IPS-20b (cell line): ENCODE measurements around the gene OR2V1.
"Not testable (repeated sequence)": the region's sequence is repeated elsewhere in the genome, so short reads cannot be mapped to it uniquely, and the experiment has no call there.

Experiments
- H3K27ac ChIP-seq: one replicate; pipeline ENCODE4 v1.5.1; 2013; ENCODE audit warnings: low read length
- H3K27me3 ChIP-seq: 2 replicates; pipeline ENCODE4 v1.6.1; 2013; ENCODE audit warnings: mild to moderate bottlenecking, low read length, inconsistent platforms; ENCODE audit not compliant: insufficient read depth
- H3K36me3 ChIP-seq: 2 replicates; pipeline ENCODE4 v1.6.1; 2013; ENCODE audit warnings: low read depth, mild to moderate bottlenecking, inconsistent platforms, low read length, moderate library complexity; ENCODE audit not compliant: insufficient read depth
- H3K4me1 ChIP-seq: 2 replicates; pipeline ENCODE4 v1.6.1; 2013; ENCODE audit warnings: mild to moderate bottlenecking, control low read depth, inconsistent platforms, low read length, moderate library complexity; ENCODE audit not compliant: insufficient read depth
- H3K4me3 ChIP-seq: 2 replicates; pipeline ENCODE4 v1.5.1; 2013; ENCODE audit warnings: mild to moderate bottlenecking, low read length, inconsistent platforms
- H3K9ac ChIP-seq: 2 replicates; pipeline ENCODE4 v1.6.1; 2013; ENCODE audit warnings: low read depth, mild to moderate bottlenecking, inconsistent platforms, low read length, moderate library complexity
- H3K9me3 ChIP-seq: 2 replicates; pipeline ENCODE4 v1.6.1; 2013; ENCODE audit warnings: mild to moderate bottlenecking, low read depth, low read length, inconsistent platforms; ENCODE audit not compliant: insufficient read depth

Gene OR2V1

GRCh38 chr5:181136361-181136955, 5.5 kb upstream of the OR2V1 start:
- H3K27me3 ChIP-seq = no peaks in the 10 kb centered on the region; the same call in 1 of the 2 replicates
- H3K9me3 ChIP-seq = no peaks in the 10 kb centered on the region
- no peaks in the 10 kb centered on the region for H3K36me3 ChIP-seq
- no peak overlapping the region for H3K4me3 ChIP-seq
- no peak overlapping the region for H3K9ac ChIP-seq
- no peaks in the 10 kb centered on the region for H3K4me1 ChIP-seq
- no peak overlapping the region for H3K27ac ChIP-seq

- no peak overlapping the region for H3K27ac ChIP-seq
- no peak overlapping the region for H3K4me3 ChIP-seq
- no peaks in the 10 kb centered on the region for H3K36me3 ChIP-seq
- H3K9ac ChIP-seq = no peak overlapping the region
- peaks cover 5% of the 10 kb centered on the region; the same call in 1 of the 2 replicates for H3K27me3 ChIP-seq
- H3K4me1 ChIP-seq = no peaks in the 10 kb centered on the region
- H3K9me3 ChIP-seq = no peaks in the 10 kb centered on the region
Observed at GRCh38 chr5:181134259-181134658, 3.3 kb upstream of the OR2V1 start.

GRCh38 chr5:181133610-181134231, 2.8 kb upstream of the OR2V1 start:
- Histone ChIP-seq H3K4me3 (no peak overlapping the region), H3K27ac (no peak overlapping the region), H3K4me1 (no peaks in the 10 kb centered on the region), H3K36me3 (no peaks in the 10 kb centered on the region), H3K9me3 (no peaks in the 10 kb centered on the region), H3K27me3 (peaks cover 6% of the 10 kb centered on the region; the same call in 1 of the 2 replicates), H3K9ac (no peak overlapping the region)

DNA sequence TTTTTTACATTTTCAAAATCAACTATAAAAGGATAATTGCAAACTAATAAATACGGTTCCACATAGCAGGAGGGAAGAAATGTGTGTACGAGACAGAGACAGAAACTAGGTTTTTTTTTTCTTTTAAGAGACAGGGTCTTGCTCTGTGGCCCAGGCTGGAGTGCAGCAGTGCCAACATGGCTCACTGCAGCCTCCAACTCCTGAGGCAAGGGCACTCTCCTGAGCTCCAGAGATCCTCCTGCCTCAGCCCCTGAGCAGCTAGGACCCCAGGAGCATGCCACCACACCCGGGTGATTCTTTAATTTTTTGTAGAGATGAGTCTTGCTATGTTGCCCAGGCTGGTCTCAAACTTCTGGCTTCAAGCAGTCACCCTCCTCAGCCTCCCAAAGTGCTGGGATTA, 2.1 kb upstream of the OR2V1 start:
- Histone ChIP-seq H3K27ac (no peak overlapping the region), H3K9me3 (no peaks in the 10 kb centered on the region), H3K4me3 (no peak overlapping the region), H3K4me1 (no peaks in the 10 kb centered on the region), H3K27me3 (peaks cover 9% of the 10 kb centered on the region; the same call in 1 of the 2 replicates), H3K9ac (no peak overlapping the region), H3K36me3 (no peaks in the 10 kb centered on the region)

DNA sequence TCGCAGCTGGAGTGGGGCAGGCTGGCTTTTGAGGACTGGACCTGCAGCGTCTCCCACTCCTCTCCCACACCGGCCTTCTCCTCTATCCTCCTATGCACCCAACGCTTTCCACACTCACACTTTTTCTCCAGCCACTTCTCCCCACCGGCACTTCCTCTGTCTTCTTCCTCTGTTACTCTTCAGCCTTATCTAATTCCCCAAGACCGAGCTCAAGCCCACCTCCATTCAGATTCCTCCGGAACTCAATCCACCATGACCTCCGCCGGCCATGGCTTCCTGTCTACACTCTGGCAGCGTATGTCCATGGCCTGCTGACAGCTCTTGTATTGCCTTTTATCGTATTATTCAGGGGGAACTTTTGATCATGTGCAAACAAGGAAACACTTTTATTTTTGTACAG, 545 bp upstream of the OR2V1 start:
- no peaks in the 10 kb centered on the region for H3K9me3 ChIP-seq
- H3K27ac ChIP-seq = no peak overlapping the region
- no peaks in the 10 kb centered on the region for H3K4me1 ChIP-seq
- H3K4me3 ChIP-seq = no peak overlapping the region
- H3K9ac ChIP-seq = no peak overlapping the region
- H3K27me3 ChIP-seq = peaks cover 9% of the 10 kb centered on the region; the same call in 1 of the 2 replicates
- H3K36me3 ChIP-seq = no peaks in the 10 kb centered on the region

- H3K9ac ChIP-seq, H3K4me1 ChIP-seq, H3K27ac ChIP-seq, H3K4me3 ChIP-seq, H3K9me3 ChIP-seq, H3K27me3 ChIP-seq, H3K36me3 ChIP-seq: not testable (repeated sequence)
Observed at GRCh38 chr5:181130081-181130480, 888 bp downstream of the OR2V1 start.

- Histone ChIP-seq H3K4me3 (no peak overlapping the region), H3K9ac (no peak overlapping the region), H3K4me1 (no peaks in the 10 kb centered on the region), H3K27ac (no peak overlapping the region), H3K36me3 (no peaks in the 10 kb centered on the region), H3K9me3 (no peaks in the 10 kb centered on the region), H3K27me3 (peaks cover 9% of the 10 kb centered on the region; the same call in 1 of the 2 replicates)
Observed at GRCh38 chr5:181129601-181130000, 1.4 kb downstream of the OR2V1 start.

- H3K9ac ChIP-seq = no peak overlapping the region
- no peaks in the 10 kb centered on the region for H3K4me1 ChIP-seq
- no peak overlapping the region for H3K27ac ChIP-seq
- no peak overlapping the region for H3K4me3 ChIP-seq
- peaks cover 9% of the 10 kb centered on the region; the same call in 1 of the 2 replicates for H3K27me3 ChIP-seq
- H3K9me3 ChIP-seq = no peaks in the 10 kb centered on the region
- H3K36me3 ChIP-seq = no peaks in the 10 kb centered on the region
Observed at GRCh38 chr5:181127907-181128626, 2.9 kb downstream of the OR2V1 start.

- Histone ChIP-seq H3K36me3 (no peaks in the 10 kb centered on the region), H3K4me1 (no peaks in the 10 kb centered on the region), H3K4me3 (no peak overlapping the region), H3K27ac (no peak overlapping the region), H3K27me3 (peaks cover 9% of the 10 kb centered on the region; the same call in 1 of the 2 replicates), H3K9ac (no peak overlapping the region), H3K9me3 (no peaks in the 10 kb centered on the region)
Observed at GRCh38 chr5:181127456-181127855, 3.5 kb downstream of the OR2V1 start.

- Histone ChIP-seq H3K9ac (no peak overlapping the region), H3K4me1 (no peaks in the 10 kb centered on the region), H3K27ac (no peak overlapping the region), H3K4me3 (no peak overlapping the region), H3K36me3 (no peaks in the 10 kb centered on the region), H3K27me3 (peaks cover 9% of the 10 kb centered on the region; the same call in 1 of the 2 replicates), H3K9me3 (no peaks in the 10 kb centered on the region)
Observed at GRCh38 chr5:181126841-181127240, 4.1 kb downstream of the OR2V1 start.

DNA sequence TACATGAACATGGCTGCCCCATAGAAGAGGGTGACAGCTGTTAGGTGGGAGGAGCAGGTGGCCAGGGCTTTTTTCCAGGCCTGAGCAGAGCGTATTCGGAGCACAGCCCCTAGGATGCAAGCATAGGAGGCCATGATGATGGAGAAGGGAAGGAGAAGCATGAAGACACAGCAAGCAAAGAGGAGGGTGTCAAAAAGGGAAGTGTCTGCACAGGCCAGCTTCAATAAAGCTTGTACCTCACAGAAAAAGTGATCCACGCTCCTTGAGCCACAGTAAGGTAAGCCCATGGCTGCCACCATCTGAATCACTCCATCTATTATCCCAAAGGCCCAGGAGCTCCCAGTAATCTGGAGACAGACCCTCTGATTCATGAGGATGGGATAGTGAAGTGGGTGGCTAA, 6.4 kb downstream of the OR2V1 start:
- Histone ChIP-seq H3K4me1 (no peaks in the 10 kb centered on the region), H3K4me3 (no peak overlapping the region), H3K27ac (no peak overlapping the region), H3K9me3 (no peaks in the 10 kb centered on the region), H3K36me3 (no peaks in the 10 kb centered on the region), H3K9ac (no peak overlapping the region), H3K27me3 (peaks cover 6% of the 10 kb centered on the region; the same call in 1 of the 2 replicates)
